ENCODE measurements around the gene TSPO2.
A peak's percentile ranks its signal among the peaks of the same experiment; 100 is the strongest.

TSPO2 gene

GRCh38 chr6:41072836-41073202 lies 30.6 kb downstream of the TSPO2 start, which contains the start of gene NFYA:
Gene NFYA (plus strand): TSS chr6:41072974. CDS start chr6:41079090, 6,116 bp downstream.
- peak in 3 of 10 donors; percentile 99 to 100 (median 99) for DNase-seq
- intact Hi-C loops (cut with DNase I) = loop anchor here (5.0 kb wide), 1 partner anchor 474 kb away; the partner anchor contains the start of gene FOXP4

- intact Hi-C loops (cut with DNase I) = loop anchor here (5.0 kb wide), 1 partner anchor 474 kb away; the partner anchor contains the start of gene FOXP4
- DNase-seq = peak; percentile 42 to 95 (median 68)
Measured at GRCh38 chr6:41073203-41073967, 31.1 kb downstream of the TSPO2 start.

- intact Hi-C loops (cut with DNase I) = loop anchor here (5.0 kb wide), 1 partner anchor 473 kb away; the partner anchor contains the start of gene FOXP4
- DNase-seq = no peak
Measured at GRCh38 chr6:41073968-41074691, 31.9 kb downstream of the TSPO2 start.

- intact Hi-C loops (cut with DNase I) = loop anchor here (5.0 kb wide), 1 partner anchor 472 kb away; the partner anchor contains the start of gene FOXP4
Measured at GRCh38 chr6:41074692-41075436, 32.6 kb downstream of the TSPO2 start.

GRCh38 chr6:41075651-41076626 lies 33.7 kb downstream of the TSPO2 start:
- DNase-seq = no peak
- intact Hi-C loops (cut with DNase I) = no loop called here

More at GRCh38 chr6:41074692-41075436, 32.6 kb downstream of the TSPO2 start:
- DNase-seq = no peak

GRCh38 chr6:41077536-41077935 lies 35.3 kb downstream of the TSPO2 start:
- intact Hi-C loops (cut with DNase I) = no loop called here
- DNase-seq = no peak

GRCh38 chr6:41078101-41078500 lies 35.8 kb downstream of the TSPO2 start:
- DNase-seq = no peak
- intact Hi-C loops (cut with DNase I) = no loop called here

GRCh38 chr6:41079080-41079479 lies 36.8 kb downstream of the TSPO2 start:
- no peak for DNase-seq
- intact Hi-C loops (cut with DNase I) = no loop called here

- DNase-seq = no peak
- intact Hi-C loops (cut with DNase I) = no loop called here
Measured at GRCh38 chr6:41080621-41081020, 38.4 kb downstream of the TSPO2 start.

GRCh38 chr6:41083072-41083471 lies 40.8 kb downstream of the TSPO2 start:
- DNase-seq = no peak
- intact Hi-C loops (cut with DNase I) = no loop called here

GRCh38 chr6:41085182-41085581 lies 42.9 kb downstream of the TSPO2 start:
- intact Hi-C loops (cut with DNase I) = no loop called here
- DNase-seq = no peak

GRCh38 chr6:41088451-41088850 lies 46.2 kb downstream of the TSPO2 start:
- DNase-seq = no peak
- intact Hi-C loops (cut with DNase I) = no loop called here

GRCh38 chr6:41090841-41091761 lies 48.8 kb downstream of the TSPO2 start:
- intact Hi-C loops (cut with DNase I) = no loop called here
- DNase-seq = no peak

GRCh38 chr6:41092421-41093140 lies 50.3 kb downstream of the TSPO2 start:
- intact Hi-C loops (cut with DNase I) = loop anchor here (2.0 kb wide), 1 partner anchor 226 kb away; no protein-coding TSS in a partner anchor
- DNase-seq = no peak

- DNase-seq = no peak
- intact Hi-C loops (cut with DNase I) = loop anchor here (2.0 kb wide), 1 partner anchor 225 kb away; no protein-coding TSS in a partner anchor
Measured at GRCh38 chr6:41093729-41094128, 51.5 kb downstream of the TSPO2 start.

All from posterior cingulate gyrus (tissue), 11 donors.